SK-N-MC (cell line): ENCODE results near the gene SNPH.
A peak's percentile ranks its signal among the peaks of the same experiment; 100 is the strongest.

Experiments
- EZH2 ChIP-seq: fragments of 200-600 bp; sonication (generic); IDR thresholded peaks from one replicate; pipeline ENCODE4 v1.6.1; 2017; ENCODE audit warnings: antibody characterized with exemption
- FOXP2 ChIP-seq: optimal IDR thresholded peaks from 2 replicates; pipeline ENCODE3; 2011; ENCODE audit warnings: mild to moderate bottlenecking, moderate library complexity; ENCODE audit not compliant: insufficient read depth; ENCODE audit errors: extremely low read length, control extremely low read depth
- POLR2AphosphoS5 ChIP-seq: IDR thresholded peaks from 2 replicates; pipeline ENCODE4 v1.6.1; 2012; ENCODE audit warnings: mild to moderate bottlenecking, low read depth, low read length, borderline replicate concordance

- TF ChIP-seq POLR2AphosphoS5 (peak; percentile 98), FOXP2 (no peak), EZH2 (no peak)
These were observed 59.3 kb downstream of the SNPH start for GRCh38 chr20:1325173-1326030.
